OCI-LY3 (cell line): ENCODE measurements around the gene MRTFA.

ENCODE experiments used
- EZH2phosphoT487 ChIP-seq: fragments of 200-600 bp; shearing (Covaris generic); IDR thresholded peaks from 2 replicates; pipeline ENCODE4 v1.6.1; 2018; ENCODE audit warnings: antibody characterized with exemption, mixed run types, low read depth
- TF ChIP-seq, protein P1 (sequence below): fragments of 200-600, 300-600 bp; sonication (generic); IDR thresholded peaks from 2 replicates; pipeline ENCODE4 v1.5.1; 2014; ENCODE audit warnings: antibody characterized with exemption, low read length, low read depth

DNA sequence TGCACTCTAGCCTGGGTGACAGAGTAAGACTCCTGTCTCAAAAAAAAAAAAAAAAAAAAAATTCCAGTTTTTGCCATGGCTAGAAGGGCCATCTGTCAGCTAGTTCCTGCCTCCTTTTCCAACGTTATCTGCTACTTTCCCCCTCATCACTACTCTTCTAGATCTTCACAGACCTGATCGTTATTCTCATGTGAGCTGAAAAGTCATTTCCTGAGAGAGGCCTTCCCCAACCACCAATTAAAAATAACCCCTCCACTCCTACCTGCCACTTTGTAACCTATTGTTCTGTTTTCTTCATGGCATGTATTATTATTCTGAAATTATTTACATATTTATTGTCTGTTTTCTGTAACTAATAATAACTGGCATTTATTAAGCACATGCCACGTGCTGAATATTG lies 241.9 kb downstream of the MRTFA start:
- TF ChIP-seq, protein P1, sequence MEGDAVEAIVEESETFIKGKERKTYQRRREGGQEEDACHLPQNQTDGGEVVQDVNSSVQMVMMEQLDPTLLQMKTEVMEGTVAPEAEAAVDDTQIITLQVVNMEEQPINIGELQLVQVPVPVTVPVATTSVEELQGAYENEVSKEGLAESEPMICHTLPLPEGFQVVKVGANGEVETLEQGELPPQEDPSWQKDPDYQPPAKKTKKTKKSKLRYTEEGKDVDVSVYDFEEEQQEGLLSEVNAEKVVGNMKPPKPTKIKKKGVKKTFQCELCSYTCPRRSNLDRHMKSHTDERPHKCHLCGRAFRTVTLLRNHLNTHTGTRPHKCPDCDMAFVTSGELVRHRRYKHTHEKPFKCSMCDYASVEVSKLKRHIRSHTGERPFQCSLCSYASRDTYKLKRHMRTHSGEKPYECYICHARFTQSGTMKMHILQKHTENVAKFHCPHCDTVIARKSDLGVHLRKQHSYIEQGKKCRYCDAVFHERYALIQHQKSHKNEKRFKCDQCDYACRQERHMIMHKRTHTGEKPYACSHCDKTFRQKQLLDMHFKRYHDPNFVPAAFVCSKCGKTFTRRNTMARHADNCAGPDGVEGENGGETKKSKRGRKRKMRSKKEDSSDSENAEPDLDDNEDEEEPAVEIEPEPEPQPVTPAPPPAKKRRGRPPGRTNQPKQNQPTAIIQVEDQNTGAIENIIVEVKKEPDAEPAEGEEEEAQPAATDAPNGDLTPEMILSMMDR = no peak
- TF ChIP-seq EZH2phosphoT487 = no peak
